Suprapubic skin (tissue), 3 donors: ENCODE results near the gene CPSF7.

Source experiments
- CTCF ChIP-seq, 2 donors: fragments of 200-600 bp in 1 of 2; fragments of 450-650 bp in 1 of 2; sonication (generic) in 1 of 2; IDR thresholded peaks; one replicate each; pipeline ENCODE4 v1.5.1; 2016 to 2019; ENCODE audit warnings: antibody characterized with exemption in 2 of 2, mild to moderate bottlenecking in 1 of 2, moderate library complexity in 1 of 2
- POLR2A ChIP-seq, 2 donors: fragments of 450-650 bp; IDR thresholded peaks; one replicate each; pipeline ENCODE4 v1.6.1; 2017; ENCODE audit warnings: antibody characterized with exemption in 2 of 2, mild to moderate bottlenecking in 2 of 2, moderate library complexity in 2 of 2

GRCh38 chr11:61472282-61472681 lies 42.5 kb upstream of the CPSF7 start:
- TF ChIP-seq CTCF (IDR thresholded peaks at IDR 0.05), result no peak
- TF ChIP-seq POLR2A (IDR thresholded peaks at IDR 0.05), result no peak
